Osteoblast (primary cell): Measurements from ENCODE around the gene VARS2. TPM values are rescaled to one million over a fixed set of nuclear protein-coding genes. Genes with fewer than 3 reads are reported as not detected.

ENCODE experiments used
- DNase-seq: peaks from one replicate; pipeline ENCODE4 v3.0.0; 2011; ENCODE audit warnings: low spot score, mixed read lengths; ENCODE audit not compliant: insufficient read length; ENCODE audit errors: missing footprints
- H2AFZ ChIP-seq: 2 replicates; pipeline ENCODE4 v1.6.0; 2011; ENCODE audit warnings: mild to moderate bottlenecking, low read length
- H3K27ac ChIP-seq: 2 replicates; pipeline ENCODE4 v1.5.1; 2011; ENCODE audit warnings: mild to moderate bottlenecking, low read depth, low read length, moderate library complexity
- H3K27me3 ChIP-seq: 2 replicates; pipeline ENCODE4 v1.6.0; 2012; ENCODE audit warnings: mild to moderate bottlenecking, control low read depth, inconsistent platforms, low read length, moderate library complexity; ENCODE audit not compliant: insufficient read depth
- H3K36me3 ChIP-seq: 2 replicates; pipeline ENCODE4 v1.5.1; 2011; ENCODE audit warnings: mild to moderate bottlenecking, low read length, control low read depth, moderate library complexity; ENCODE audit not compliant: insufficient read depth
- H3K4me1 ChIP-seq: 2 replicates; pipeline ENCODE4 v1.5.1; 2011; ENCODE audit warnings: mild to moderate bottlenecking, low read length, control low read depth, moderate library complexity; ENCODE audit not compliant: insufficient read depth
- H3K4me2 ChIP-seq: 2 replicates; pipeline ENCODE4 v1.6.0; 2011; ENCODE audit warnings: mild to moderate bottlenecking, low read length; ENCODE audit not compliant: insufficient read depth
- H3K4me3 ChIP-seq: fragments of 200-600 bp; sonication (generic); 3 replicates; pipeline ENCODE4 v1.5.1; 2012; ENCODE audit warnings: mild to moderate bottlenecking, low read length, inconsistent platforms; ENCODE audit not compliant: insufficient read depth
- H3K79me2 ChIP-seq: 2 replicates; pipeline ENCODE4 v1.6.0; 2012; ENCODE audit warnings: mild to moderate bottlenecking, low read length, control low read depth, inconsistent platforms; ENCODE audit not compliant: insufficient read depth
- H3K9me3 ChIP-seq: 2 replicates; pipeline ENCODE4 v1.5.1; 2011; ENCODE audit warnings: low read depth, low read length, control low read depth
- H4K20me1 ChIP-seq: 2 replicates; pipeline ENCODE4 v1.6.0; 2012; ENCODE audit warnings: mild to moderate bottlenecking, low read length, control low read depth; ENCODE audit not compliant: insufficient read depth
- total RNA-seq: library from RNA; depleted of rRNA; stranded (reverse); fragments of >200 nt; gene quantifications from 2 replicates; pipeline ENCODE4 v1.2.3, GENCODE V29; 2012
- TF ChIP-seq, protein P1 (sequence below): IDR thresholded peaks from 2 replicates; pipeline ENCODE4 v1.5.1; 2011; ENCODE audit warnings: mild to moderate bottlenecking, low read depth, low read length, moderate library complexity; ENCODE audit errors: extremely low read depth

The VARS2 gene
- total RNA-seq, 1 donor, result 14.5 TPM

DNA sequence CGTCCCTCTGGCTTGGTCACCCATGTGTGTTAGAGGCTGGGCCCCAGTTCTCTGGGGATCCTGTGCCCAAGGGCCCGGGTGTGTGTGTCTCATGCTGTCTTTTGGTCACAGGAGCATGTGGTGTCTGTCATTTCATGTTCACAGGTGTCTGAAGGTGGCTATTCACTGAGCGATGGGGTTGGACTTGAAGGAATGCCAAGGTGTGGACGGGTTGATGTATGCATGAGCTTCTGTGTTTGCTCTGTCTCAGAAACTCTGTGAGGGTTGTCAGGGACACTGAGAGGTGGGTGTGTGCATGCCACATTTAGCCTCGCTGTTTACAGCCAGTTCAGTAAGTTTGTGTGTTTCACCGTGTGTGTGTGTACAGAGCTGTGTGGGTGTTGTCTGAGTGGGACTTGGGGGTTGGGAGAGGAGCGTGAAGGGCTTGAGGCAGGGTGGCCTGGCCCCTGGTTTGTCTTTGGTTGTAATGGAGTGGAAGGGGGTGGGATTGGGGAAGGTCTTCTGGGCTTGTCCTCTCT, 28.5 kb upstream of the VARS2 start:
- TF ChIP-seq, protein P1, sequence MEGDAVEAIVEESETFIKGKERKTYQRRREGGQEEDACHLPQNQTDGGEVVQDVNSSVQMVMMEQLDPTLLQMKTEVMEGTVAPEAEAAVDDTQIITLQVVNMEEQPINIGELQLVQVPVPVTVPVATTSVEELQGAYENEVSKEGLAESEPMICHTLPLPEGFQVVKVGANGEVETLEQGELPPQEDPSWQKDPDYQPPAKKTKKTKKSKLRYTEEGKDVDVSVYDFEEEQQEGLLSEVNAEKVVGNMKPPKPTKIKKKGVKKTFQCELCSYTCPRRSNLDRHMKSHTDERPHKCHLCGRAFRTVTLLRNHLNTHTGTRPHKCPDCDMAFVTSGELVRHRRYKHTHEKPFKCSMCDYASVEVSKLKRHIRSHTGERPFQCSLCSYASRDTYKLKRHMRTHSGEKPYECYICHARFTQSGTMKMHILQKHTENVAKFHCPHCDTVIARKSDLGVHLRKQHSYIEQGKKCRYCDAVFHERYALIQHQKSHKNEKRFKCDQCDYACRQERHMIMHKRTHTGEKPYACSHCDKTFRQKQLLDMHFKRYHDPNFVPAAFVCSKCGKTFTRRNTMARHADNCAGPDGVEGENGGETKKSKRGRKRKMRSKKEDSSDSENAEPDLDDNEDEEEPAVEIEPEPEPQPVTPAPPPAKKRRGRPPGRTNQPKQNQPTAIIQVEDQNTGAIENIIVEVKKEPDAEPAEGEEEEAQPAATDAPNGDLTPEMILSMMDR, result no peak
- H3K27me3 ChIP-seq, result no peaks in the 10 kb centered on the region
- peak overlapping the region; percentile 79 for H3K4me3 ChIP-seq
- H3K4me1 ChIP-seq, result peaks cover 44% of the 10 kb centered on the region
- H2AFZ ChIP-seq, result peak overlapping the region; percentile 54
- no peaks in the 10 kb centered on the region for H3K9me3 ChIP-seq
- H3K4me2 ChIP-seq, result peak overlapping the region; percentile 96
- peak overlapping the region; percentile 3 for H3K27ac ChIP-seq
- DNase-seq, result peak; percentile 85
- peaks cover 7% of the 10 kb centered on the region for H4K20me1 ChIP-seq
- peaks cover 21% of the 10 kb centered on the region for H3K79me2 ChIP-seq
- H3K36me3 ChIP-seq, result no peaks in the 10 kb centered on the region

DNA sequence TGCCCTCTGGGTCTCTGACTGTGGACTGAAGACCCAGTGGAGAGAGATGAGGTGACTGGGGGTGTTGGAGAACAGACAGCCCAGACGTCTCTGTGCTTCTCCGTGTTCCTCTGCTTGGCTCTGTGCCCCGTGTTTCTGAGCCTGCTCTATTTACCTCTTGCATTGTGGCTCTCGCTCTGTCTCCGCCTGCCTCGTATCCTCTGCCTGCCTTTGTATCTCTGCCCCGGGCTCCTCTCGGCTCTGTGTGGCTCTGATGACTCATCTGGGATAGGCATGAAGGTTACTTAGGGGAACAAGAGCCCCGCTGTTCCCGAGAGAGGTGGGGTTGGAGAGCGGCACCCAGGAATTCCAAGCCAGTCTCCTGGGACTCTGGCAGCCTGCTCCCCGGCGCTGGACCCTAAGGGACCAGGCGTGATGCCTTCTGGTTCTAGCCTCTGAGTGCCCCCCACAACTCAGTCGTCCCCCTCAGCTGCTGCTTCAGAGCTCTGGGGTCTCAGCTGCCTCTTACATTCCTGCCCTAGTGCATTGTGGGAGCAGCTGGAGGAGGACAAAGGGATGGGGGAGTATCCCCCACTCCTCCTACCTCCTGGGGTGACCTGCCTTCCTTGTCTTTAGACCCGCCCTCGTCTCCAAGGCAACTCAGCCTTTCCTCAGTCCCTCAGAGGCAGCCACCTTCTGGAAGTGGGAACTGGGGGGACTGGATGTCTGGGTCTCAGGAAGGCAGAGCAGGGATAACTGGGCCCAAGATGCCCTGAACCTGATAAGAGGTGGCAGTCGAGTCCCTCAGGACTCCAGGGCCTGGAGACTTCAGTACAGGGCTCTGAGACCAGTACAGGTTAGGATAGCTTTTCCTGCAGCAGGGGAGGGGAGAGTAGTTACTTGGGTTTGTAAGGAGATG, 27.8 kb upstream of the VARS2 start:
- Histone ChIP-seq H4K20me1 (peaks cover 7% of the 10 kb centered on the region), H2AFZ (peak overlapping the region; percentile 54), H3K4me3 (peak overlapping the region; percentile 79), H3K27ac (peak overlapping the region; percentile 3), H3K4me1 (peaks cover 44% of the 10 kb centered on the region), H3K4me2 (peak overlapping the region; percentile 96), H3K36me3 (no peaks in the 10 kb centered on the region), H3K9me3 (no peaks in the 10 kb centered on the region), H3K79me2 (peaks cover 21% of the 10 kb centered on the region), H3K27me3 (no peaks in the 10 kb centered on the region)
- TF ChIP-seq, protein P1, result no peak
- peak; percentile 97 for DNase-seq

DNA sequence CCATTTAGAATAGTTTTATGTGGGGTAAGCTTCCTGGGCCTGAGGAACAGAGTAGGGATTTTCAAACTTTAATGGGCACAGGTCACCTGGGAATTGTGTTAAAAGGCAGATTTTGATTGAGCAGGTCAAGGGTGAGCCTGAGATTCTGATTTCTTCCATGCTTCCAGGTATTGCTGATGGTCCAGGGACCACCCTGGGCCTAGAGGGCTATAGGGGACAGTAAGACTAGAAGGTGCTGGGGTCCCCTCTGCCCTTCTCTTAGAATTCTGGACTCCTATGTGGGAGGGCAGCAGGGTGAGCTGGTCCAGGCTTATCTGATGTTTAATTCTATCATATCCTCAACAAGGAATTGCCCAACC, 27.2 kb upstream of the VARS2 start:
- Histone ChIP-seq H3K27ac (no peak overlapping the region), H3K79me2 (peaks cover 21% of the 10 kb centered on the region), H3K4me1 (peaks cover 41% of the 10 kb centered on the region), H3K4me2 (peak overlapping the region; percentile 96), H3K36me3 (no peaks in the 10 kb centered on the region), H4K20me1 (peaks cover 7% of the 10 kb centered on the region), H3K9me3 (no peaks in the 10 kb centered on the region), H3K4me3 (no peak overlapping the region), H3K27me3 (no peaks in the 10 kb centered on the region), H2AFZ (no peak overlapping the region)
- TF ChIP-seq, protein P1, result no peak
- peak; percentile 70 for DNase-seq
